HG02678 (cell line): ENCODE results near the gene PPP4R1.
"Not testable (repeated sequence)": the region's sequence is repeated elsewhere in the genome, so short reads cannot be mapped to it uniquely, and the experiment has no call there.

Experiments
- ATAC-seq: cut with Tn5 transposase; IDR thresholded peaks from one replicate; pipeline ENCODE4 v1.9.1; 2021; ENCODE audit warnings: mild to moderate bottlenecking, moderate library complexity; ENCODE audit not compliant: unreplicated experiment

PPP4R1 gene

GRCh38 chr18:9614401-9615279, at the start of gene PPP4R1:
Gene PPP4R1 (minus strand): TSS chr18:9614559. CDS start chr18:9614484, 75 bp downstream.
- ATAC-seq: peak; percentile 64

GRCh38 chr18:9663377-9663776, 49.0 kb upstream of the PPP4R1 start:
- ATAC-seq: no peak

- no peak for ATAC-seq
Observed at GRCh38 chr18:9661564-9661963, 47.2 kb upstream of the PPP4R1 start.

GRCh38 chr18:9659499-9660375, 45.4 kb upstream of the PPP4R1 start:
- ATAC-seq: no peak

- ATAC-seq: no peak
Observed at GRCh38 chr18:9658087-9658641, 43.8 kb upstream of the PPP4R1 start.

- ATAC-seq: no peak
Observed at GRCh38 chr18:9655232-9655767, 40.9 kb upstream of the PPP4R1 start.

GRCh38 chr18:9653390-9653789, 39.0 kb upstream of the PPP4R1 start:
- no peak for ATAC-seq

- no peak for ATAC-seq
Observed at GRCh38 chr18:9649164-9649540, 34.8 kb upstream of the PPP4R1 start.

GRCh38 chr18:9648431-9649163, 34.2 kb upstream of the PPP4R1 start:
- ATAC-seq: no peak

- no peak for ATAC-seq
Observed at GRCh38 chr18:9647496-9648323, 33.4 kb upstream of the PPP4R1 start.

- no peak for ATAC-seq
Observed at GRCh38 chr18:9643549-9643948, 29.2 kb upstream of the PPP4R1 start.

GRCh38 chr18:9642799-9643462, 28.6 kb upstream of the PPP4R1 start:
- ATAC-seq: no peak

GRCh38 chr18:9641081-9641480, 26.7 kb upstream of the PPP4R1 start:
- not testable (repeated sequence) for ATAC-seq

- no peak for ATAC-seq
Observed at GRCh38 chr18:9638886-9639285, 24.5 kb upstream of the PPP4R1 start.

- no peak for ATAC-seq
Observed at GRCh38 chr18:9637036-9637767, 22.8 kb upstream of the PPP4R1 start.

- no peak for ATAC-seq
Observed at GRCh38 chr18:9634856-9635255, 20.5 kb upstream of the PPP4R1 start.

- ATAC-seq: no peak
Observed at GRCh38 chr18:9631814-9632496, 17.6 kb upstream of the PPP4R1 start.

- ATAC-seq: no peak
Observed at GRCh38 chr18:9630444-9630843, 16.1 kb upstream of the PPP4R1 start.
